ENCODE results near the gene HMGN1.
A peak's percentile ranks its signal among the peaks of the same experiment; 100 is the strongest.

Gene HMGN1

DNA sequence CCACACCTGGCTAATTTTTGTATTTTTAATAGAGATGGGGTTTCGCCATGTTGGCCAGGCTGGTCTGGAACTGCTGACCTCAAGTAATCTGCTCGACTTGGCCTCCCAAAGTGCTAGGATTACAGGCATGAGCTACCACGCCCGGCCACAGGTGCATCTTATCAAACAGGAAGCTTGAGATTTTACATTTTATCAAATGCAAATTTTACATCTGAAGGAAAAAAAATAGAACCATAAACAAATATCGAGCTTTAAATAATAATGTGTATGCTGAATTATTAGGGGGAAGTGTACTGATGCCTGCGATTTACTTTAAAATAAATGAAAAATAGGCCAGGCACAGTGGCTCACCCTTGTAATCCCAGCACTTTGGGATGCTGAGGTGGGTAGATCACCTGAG is 18.9 kb downstream of the HMGN1 start:
- TF ChIP-seq EZH2 (IDR thresholded peaks at IDR 0.05; ENCODE audit: borderline replicate concordance, low read length) (no peak), CTCF (IDR thresholded peaks at IDR 0.05; ENCODE audit: low read length) (no peak)
- Histone ChIP-seq H3K79me2 (ENCODE audit: insufficient read depth, low read length) (no peaks in the 10 kb centered on the region), H3K27me3 (ENCODE audit: insufficient read depth, low read length) (no peaks in the 10 kb centered on the region), H3K9me2 (ENCODE audit: low read depth, low read length) (no peaks in the 10 kb centered on the region), H3K36me3 (ENCODE audit: insufficient read depth, low read length) (no peaks in the 10 kb centered on the region), H4K20me1 (ENCODE audit: insufficient read depth, low read length) (no peaks in the 10 kb centered on the region), H3K9me3 (ENCODE audit: low read length) (no peaks in the 10 kb centered on the region), H3K9ac (ENCODE audit: low read length) (no peak overlapping the region), H3K4me2 (ENCODE audit: low read length) (no peak overlapping the region), H3K4me1 (ENCODE audit: insufficient read depth, low read length, severe bottlenecking) (peaks cover 18% of the 10 kb centered on the region), H3F3A (ENCODE audit: insufficient read depth, low read length) (no peaks in the 10 kb centered on the region), H2AFZ (ENCODE audit: low read length) (no peak overlapping the region), H3K27ac (ENCODE audit: low read depth, low read length, poor library complexity, severe bottlenecking) (peak overlapping the region; percentile 58), H3K4me3 (ENCODE audit: low read depth, low read length, poor library complexity, severe bottlenecking) (no peak overlapping the region)

DNA sequence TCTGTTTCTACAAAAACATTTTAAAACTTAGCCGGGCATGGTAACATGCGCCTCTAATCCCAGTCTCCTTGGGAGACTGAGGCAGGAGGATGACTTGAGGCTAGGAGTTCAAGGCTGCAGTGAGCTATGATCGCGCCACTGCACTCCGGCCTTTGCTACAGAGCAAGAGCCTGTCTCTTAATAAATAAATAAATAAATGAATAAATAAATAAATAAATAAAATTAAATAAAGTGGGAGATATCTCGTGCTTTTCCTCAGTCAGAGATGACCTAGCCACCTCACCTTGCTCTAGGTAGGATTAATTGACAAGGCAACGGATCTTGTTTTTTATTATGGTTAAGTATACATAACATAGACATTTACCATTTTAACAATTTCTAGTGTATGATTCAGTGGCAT is 21.2 kb downstream of the HMGN1 start:
- Histone ChIP-seq H3K27ac (ENCODE audit: low read depth, low read length, poor library complexity, severe bottlenecking) (no peak overlapping the region), H3K9ac (ENCODE audit: low read length) (no peak overlapping the region), H3F3A (ENCODE audit: insufficient read depth, low read length) (no peaks in the 10 kb centered on the region), H3K4me2 (ENCODE audit: low read length) (no peak overlapping the region), H4K20me1 (ENCODE audit: insufficient read depth, low read length) (no peaks in the 10 kb centered on the region), H3K27me3 (ENCODE audit: insufficient read depth, low read length) (no peaks in the 10 kb centered on the region), H3K36me3 (ENCODE audit: insufficient read depth, low read length) (no peaks in the 10 kb centered on the region), H3K79me2 (ENCODE audit: insufficient read depth, low read length) (no peaks in the 10 kb centered on the region), H3K4me1 (ENCODE audit: insufficient read depth, low read length, severe bottlenecking) (peaks cover 20% of the 10 kb centered on the region), H3K9me2 (ENCODE audit: low read depth, low read length) (no peaks in the 10 kb centered on the region), H3K9me3 (ENCODE audit: low read length) (no peaks in the 10 kb centered on the region), H3K4me3 (ENCODE audit: low read depth, low read length, poor library complexity, severe bottlenecking) (no peak overlapping the region), H2AFZ (ENCODE audit: low read length) (no peak overlapping the region)
- no peak for TF ChIP-seq EZH2 (IDR thresholded peaks at IDR 0.05; ENCODE audit: borderline replicate concordance, low read length)
- TF ChIP-seq CTCF (IDR thresholded peaks at IDR 0.05; ENCODE audit: low read length) = no peak

DNA sequence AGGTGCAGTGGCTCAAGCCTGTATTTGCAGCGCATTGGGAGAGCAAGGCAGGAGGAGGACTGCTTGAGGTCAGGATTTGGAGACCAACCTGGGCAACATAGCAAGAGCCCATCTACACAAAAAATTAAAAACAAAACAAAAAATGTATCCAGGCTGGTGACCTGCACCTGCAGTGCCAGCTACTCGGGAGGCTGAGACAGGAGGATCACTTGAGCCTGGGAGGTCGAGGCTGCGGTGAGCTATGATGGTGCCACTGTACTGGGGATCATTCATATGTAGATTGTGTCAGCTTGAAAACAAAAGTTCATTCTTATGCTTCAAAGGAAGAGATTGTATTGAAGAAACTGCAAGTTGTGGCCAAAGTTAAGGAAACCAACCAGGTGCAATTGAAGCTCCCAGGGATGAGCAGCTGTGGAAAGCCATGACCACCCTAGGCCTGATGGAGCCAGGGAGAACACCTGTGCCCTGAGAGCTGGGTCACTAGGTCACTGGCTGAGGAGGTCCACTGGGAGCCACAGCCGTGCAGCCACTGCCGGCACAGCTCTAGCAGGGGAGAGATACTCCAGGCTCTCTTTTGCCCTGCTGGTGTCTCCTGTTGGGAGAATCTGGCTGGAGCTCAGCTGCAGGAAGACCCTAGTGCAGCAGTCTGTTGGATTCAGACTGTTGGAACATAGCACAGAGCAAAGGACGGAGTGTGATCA is 22.1 kb downstream of the HMGN1 start:
- Histone ChIP-seq H3K27ac (ENCODE audit: low read depth, low read length, poor library complexity, severe bottlenecking) (no peak overlapping the region), H3K4me3 (ENCODE audit: low read depth, low read length, poor library complexity, severe bottlenecking) (no peak overlapping the region), H4K20me1 (ENCODE audit: insufficient read depth, low read length) (no peaks in the 10 kb centered on the region), H3K27me3 (ENCODE audit: insufficient read depth, low read length) (no peaks in the 10 kb centered on the region), H3K4me2 (ENCODE audit: low read length) (no peak overlapping the region), H3K9me3 (ENCODE audit: low read length) (no peaks in the 10 kb centered on the region), H3K4me1 (ENCODE audit: insufficient read depth, low read length, severe bottlenecking) (peaks cover 21% of the 10 kb centered on the region), H3K9ac (ENCODE audit: low read length) (no peak overlapping the region), H2AFZ (ENCODE audit: low read length) (no peak overlapping the region), H3K9me2 (ENCODE audit: low read depth, low read length) (no peaks in the 10 kb centered on the region), H3K79me2 (ENCODE audit: insufficient read depth, low read length) (no peaks in the 10 kb centered on the region), H3F3A (ENCODE audit: insufficient read depth, low read length) (no peaks in the 10 kb centered on the region), H3K36me3 (ENCODE audit: insufficient read depth, low read length) (no peaks in the 10 kb centered on the region)
- TF ChIP-seq CTCF (IDR thresholded peaks at IDR 0.05; ENCODE audit: low read length) (no peak), EZH2 (IDR thresholded peaks at IDR 0.05; ENCODE audit: borderline replicate concordance, low read length) (no peak)
